Breast epithelium (tissue), 4 donors: Measurements from ENCODE around the gene TNP2. TPM values are rescaled to one million over a fixed set of nuclear protein-coding genes. Genes with fewer than 3 reads are reported as not detected.

ENCODE experiments used
- DNase-seq, 2 donors: peaks; one replicate each; pipeline ENCODE4 v3.0.0-alpha.2; 2019; ENCODE audit warnings: low spot score in 2 of 2
- H3K27ac ChIP-seq, 2 donors: fragments of 200-600 bp; sonication (generic) in 1 of 2; one replicate each; pipeline ENCODE4 v1.5.1; 2016 to 2019; ENCODE audit warnings: mild to moderate bottlenecking in 1 of 2
- H3K27me3 ChIP-seq, 2 donors: fragments of 200-600 bp; sonication (generic) in 1 of 2; one replicate each; pipeline versions ENCODE4 v1.5.1 to v1.6.0; 2017 to 2019; ENCODE audit warnings: control low read depth in 1 of 2, mild to moderate bottlenecking in 1 of 2
- H3K36me3 ChIP-seq: fragments of 200-600 bp; one replicate; pipeline ENCODE4 v1.5.1; 2019
- H3K4me1 ChIP-seq, 2 donors: fragments of 200-600 bp; sonication (generic); one replicate each; pipeline ENCODE4 v1.5.1; 2016 to 2019; ENCODE audit warnings: control low read depth in 1 of 2
- H3K4me3 ChIP-seq, 3 donors: fragments of 200-600 bp; sonication (generic); 1 replicate in 2 of 3; 2 replicates in 1 of 3; pipeline ENCODE4 v1.5.1; 2016 to 2019; ENCODE audit warnings: mild to moderate bottlenecking in 3 of 3, moderate library complexity in 2 of 3
- H3K9me3 ChIP-seq, 2 donors: fragments of 200-600 bp; sonication (generic) in 1 of 2; one replicate each; pipeline ENCODE4 v1.5.1; 2016 to 2019; ENCODE audit warnings: control low read depth in 1 of 2
- CTCF ChIP-seq, 3 donors: fragments of 450-650 bp; IDR thresholded peaks; one replicate each; pipeline ENCODE4 v1.5.1; 2016 to 2017; ENCODE audit warnings: antibody characterized with exemption in 3 of 3, mild to moderate bottlenecking in 3 of 3, moderate library complexity in 3 of 3
- POLR2A ChIP-seq: fragments of 450-650 bp; IDR thresholded peaks from one replicate; pipeline ENCODE4 v1.6.1; 2016; ENCODE audit warnings: antibody characterized with exemption, mild to moderate bottlenecking, moderate library complexity
- POLR2AphosphoS5 ChIP-seq, 3 donors: sonication (generic); formaldehyde crosslinking; IDR thresholded peaks; one replicate each; pipeline ENCODE4 v1.6.1; 2017; ENCODE audit warnings: antibody characterized with exemption in 3 of 3
- intact Hi-C: fragments of 100-400 bp; cut with DNase I; formaldehyde crosslinking; loops from one replicate; pipeline ENCODE4 v1.15.1; 2023; ENCODE audit warnings: low total_unique reads
- total RNA-seq, 3 donors: library from RNA; depleted of rRNA; stranded (reverse); fragments of >200 nt; gene quantifications; one replicate each; pipeline ENCODE4 v1.1.0, GENCODE V29; 2016

Gene TNP2
- total RNA-seq, 3 donors from 2014 or later = not detected

GRCh38 chr16:11258553-11259492 is 10.3 kb downstream of the TNP2 start:
- intact Hi-C loops = loop anchor here (5.0 kb wide), 1 partner anchor 287 kb away; no protein-coding TSS in a partner anchor
- Histone ChIP-seq H3K27ac (peak overlapping the region; percentile 27 to 59), H3K27me3 (no peaks in the 10 kb centered on the region), H3K4me1 (peaks cover 2 to 8% of the 10 kb centered on the region in 2 donors), H3K9me3 (no peaks in the 10 kb centered on the region), H3K36me3 (no peaks in the 10 kb centered on the region), H3K4me3 (peak overlapping the region in 2 of 3 donors; percentile 12 to 17)
- peak; percentile 60 to 66 for DNase-seq
- TF ChIP-seq POLR2AphosphoS5 (IDR thresholded peaks at IDR 0.05) (no peak), POLR2A (no peak)

- Histone ChIP-seq H3K36me3 (no peaks in the 10 kb centered on the region), H3K4me3 (peak overlapping the region; percentile 68 to 94 (median 84)), H3K4me1 (peaks cover 2 to 8% of the 10 kb centered on the region in 2 donors), H3K27me3 (no peaks in the 10 kb centered on the region), H3K27ac (peak overlapping the region; percentile 98 to 99), H3K9me3 (no peaks in the 10 kb centered on the region)
- intact Hi-C loops = loop anchor here (5.0 kb wide), 1 partner anchor 285 kb away; no protein-coding TSS in a partner anchor
- TF ChIP-seq POLR2AphosphoS5 (IDR thresholded peaks at IDR 0.05) (peak in 1 of 3 donors; percentile 22), CTCF (IDR thresholded peaks at IDR 0.05) (peak; percentile 7 to 77 (median 64)), POLR2A (no peak)
- DNase-seq = peak; percentile 72 to 75
Observed at GRCh38 chr16:11257131-11257938, 11.8 kb downstream of the TNP2 start.

DNA sequence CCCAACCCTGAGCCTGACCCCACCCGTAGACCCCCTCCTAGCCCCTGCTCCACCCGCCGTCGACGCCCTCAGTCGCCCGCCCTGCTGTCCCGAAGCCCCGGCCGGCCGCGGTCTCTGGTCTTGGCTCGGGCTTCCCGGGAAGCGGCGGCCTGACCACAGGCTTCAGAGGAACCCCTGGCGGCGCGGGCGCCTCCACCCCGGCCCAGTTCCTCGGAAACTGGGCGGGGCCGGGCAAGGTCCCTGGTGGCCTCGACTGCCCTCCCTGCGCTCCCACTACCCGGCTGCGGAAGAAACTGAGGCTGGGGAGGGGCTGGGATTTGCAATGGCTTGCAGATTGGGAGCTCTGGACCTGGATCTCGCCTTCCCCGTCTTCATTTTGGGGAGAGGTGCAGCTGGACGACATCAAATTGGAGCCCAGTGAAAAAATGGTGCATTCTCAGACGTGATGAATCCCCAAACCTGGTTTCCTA is 12.4 kb downstream of the TNP2 start:
- intact Hi-C loops = loop anchor here (5.0 kb wide), 1 partner anchor 284 kb away; no protein-coding TSS in a partner anchor
- Histone ChIP-seq H3K9me3 (no peaks in the 10 kb centered on the region), H3K4me3 (peak overlapping the region; percentile 68 to 94 (median 84)), H3K27me3 (no peaks in the 10 kb centered on the region), H3K36me3 (no peaks in the 10 kb centered on the region), H3K27ac (peak overlapping the region; percentile 98 to 99), H3K4me1 (peaks cover 2 to 8% of the 10 kb centered on the region in 2 donors)
- peak in 1 of 3 donors; percentile 0 for TF ChIP-seq CTCF (IDR thresholded peaks at IDR 0.05)
- no peak for TF ChIP-seq POLR2AphosphoS5 (IDR thresholded peaks at IDR 0.05)
- no peak for DNase-seq

DNA sequence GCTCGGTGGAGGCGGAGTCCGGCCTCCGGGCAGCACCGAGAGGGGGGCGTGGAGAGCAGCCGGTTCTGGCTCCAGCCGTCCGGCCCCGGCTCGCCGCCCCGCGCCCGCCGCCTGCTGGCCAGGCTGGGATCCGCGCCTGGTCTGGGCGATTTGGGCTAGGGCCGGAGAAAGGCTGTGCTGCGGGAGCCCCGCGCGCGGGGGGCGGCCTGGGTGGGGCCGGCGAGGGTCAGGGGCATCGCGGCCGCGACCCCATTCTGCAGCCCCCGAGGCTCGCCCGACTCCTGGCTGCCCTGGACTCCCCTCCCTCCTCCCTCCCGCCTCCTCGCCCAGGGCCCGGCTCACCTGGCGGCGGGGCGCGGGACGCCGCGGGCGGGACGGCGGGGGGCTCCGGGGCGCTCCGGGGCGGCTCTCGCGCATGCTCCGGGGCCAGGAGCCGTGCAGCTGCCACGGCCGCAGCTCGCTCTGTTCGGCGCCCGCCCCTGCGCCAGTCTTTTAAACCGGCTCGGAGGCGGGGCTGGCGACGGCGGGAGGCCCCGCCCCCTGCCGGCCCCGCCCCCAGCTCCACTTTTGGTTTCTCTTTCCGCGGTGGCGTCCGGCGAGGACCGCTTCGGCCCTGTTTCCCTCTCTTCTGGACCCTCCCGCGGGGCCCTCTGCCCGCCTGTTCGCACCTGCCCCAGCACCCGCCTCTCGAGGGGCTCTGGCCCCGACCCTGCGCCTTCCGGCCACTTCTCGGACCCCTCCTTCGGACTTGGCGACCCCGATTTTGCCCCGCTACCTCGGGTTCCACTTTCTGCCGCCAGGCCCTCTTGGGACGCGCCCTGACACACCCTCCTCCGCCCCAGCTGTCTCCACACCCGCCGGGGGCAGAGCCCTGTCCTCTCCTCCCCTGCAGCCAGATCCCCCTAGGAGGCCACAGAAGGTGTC is 13.1 kb downstream of the TNP2 start, which contains the start of gene SOCS1:
SOCS1 (minus strand) TSS at position 468 of the 924 bp plus-strand sequence. CDS start 726 bp downstream, outside the sequence.
- Histone ChIP-seq H3K4me1 (peaks cover 2 to 8% of the 10 kb centered on the region in 2 donors), H3K9me3 (no peaks in the 10 kb centered on the region), H3K4me3 (peak within 1 kb of the TSS; percentile 68 to 94 (median 84)), H3K27ac (peak within 1 kb of the TSS; percentile 98 to 99), H3K36me3 (no peaks in the 10 kb centered on the region), H3K27me3 (no peaks in the 10 kb centered on the region)
- intact Hi-C loops = loop anchor here (5.0 kb wide), 1 partner anchor 284 kb away; no protein-coding TSS in a partner anchor
- DNase-seq = peak; percentile 78 to 84
- peak; percentile 59 to 99 (median 91) for TF ChIP-seq CTCF (IDR thresholded peaks at IDR 0.05)
- TF ChIP-seq POLR2A = peak; percentile 20
- TF ChIP-seq POLR2AphosphoS5 (IDR thresholded peaks at IDR 0.05) = peak; percentile 22 to 75 (median 62)
